Activated T-helper 2 cell treated with anti-CD3 and anti-CD28 coated beads, Interferon-gamma antibody, Interleukin-2, Interleukin-4, amounts not matched to agents 10 μg/mL and 5 μg/mL and 100 μg/mL, durations not matched to agents 14 hours and 24 hours and 36 hours (primary cell): Measurements from ENCODE around the gene SLC23A2. TPM values are rescaled to one million over a fixed set of nuclear protein-coding genes. Genes with fewer than 3 reads are reported as not detected.
A peak's percentile ranks its signal among the peaks of the same experiment; 100 is the strongest.
"Not testable (repeated sequence)": the region's sequence is repeated elsewhere in the genome, so short reads cannot be mapped to it uniquely, and the experiment has no call there.

Experiments
- DNase-seq: peaks from one replicate; pipeline ENCODE4 v3.0.0; 2021; ENCODE audit warnings: low spot score
- H3K27ac Mint-ChIP-seq: one replicate; pipeline ENCODE4 v1.8.0; 2021; ENCODE audit warnings: mixed read lengths
- H3K27me3 Mint-ChIP-seq: one replicate; pipeline ENCODE4 v1.8.0; 2021; ENCODE audit warnings: low read depth, mixed read lengths
- H3K36me3 Mint-ChIP-seq: one replicate; pipeline ENCODE4 v1.8.0; 2021; ENCODE audit warnings: low read depth, mixed read lengths
- H3K4me1 Mint-ChIP-seq: one replicate; pipeline ENCODE4 v1.8.0; 2021; ENCODE audit warnings: low read depth, mixed read lengths
- H3K4me3 Mint-ChIP-seq: one replicate; pipeline ENCODE4 v1.8.0; 2021; ENCODE audit warnings: low read depth, mild to moderate bottlenecking, moderate library complexity, mixed read lengths
- H3K9me3 Mint-ChIP-seq: one replicate; pipeline ENCODE4 v1.8.0; 2021; ENCODE audit warnings: mixed read lengths
- intact Hi-C: fragments of 100-400 bp; cut with micrococcal nuclease; formaldehyde crosslinking; loops from one replicate; pipeline ENCODE4 v1.15.1; 2023
- total RNA-seq: library from RNA; stranded (reverse); gene quantifications from 2 replicates; pipeline ENCODE4 v1.2.3, GENCODE V29; 2022

SLC23A2 gene
- total RNA-seq, 1 donor from 2014 or later, result 21.3 TPM

GRCh38 chr20:4936392-4936850 lies 64.9 kb downstream of the SLC23A2 start:
- intact Hi-C loops, result no loop called here
- Mint-ChIP-seq H3K27ac (no peak overlapping the region), H3K4me1 (no peaks in the 10 kb centered on the region), H3K27me3 (no peaks in the 10 kb centered on the region), H3K4me3 (no peak overlapping the region), H3K9me3 (no peaks in the 10 kb centered on the region), H3K36me3 (peaks cover 7% of the 10 kb centered on the region)
- no peak for DNase-seq

GRCh38 chr20:4932061-4932460 lies 69.2 kb downstream of the SLC23A2 start:
- Mint-ChIP-seq H3K27me3 (no peaks in the 10 kb centered on the region), H3K27ac (no peak overlapping the region), H3K4me1 (peaks cover 11% of the 10 kb centered on the region), H3K9me3 (no peaks in the 10 kb centered on the region), H3K4me3 (no peak overlapping the region), H3K36me3 (peaks cover 13% of the 10 kb centered on the region)
- no peak for DNase-seq
- intact Hi-C loops, result no loop called here

GRCh38 chr20:4929686-4930397 lies 71.5 kb downstream of the SLC23A2 start:
- peaks cover 14% of the 10 kb centered on the region for H3K4me1 Mint-ChIP-seq
- DNase-seq, result no peak
- H3K27ac Mint-ChIP-seq, result peak overlapping the region; percentile 9
- H3K9me3 Mint-ChIP-seq, result no peaks in the 10 kb centered on the region
- peaks cover 17% of the 10 kb centered on the region for H3K36me3 Mint-ChIP-seq
- no peaks in the 10 kb centered on the region for H3K27me3 Mint-ChIP-seq
- no peak overlapping the region for H3K4me3 Mint-ChIP-seq
- intact Hi-C loops, result no loop called here

- intact Hi-C loops, result no loop called here
- Mint-ChIP-seq H3K4me3 (no peak overlapping the region), H3K36me3 (peaks cover 17% of the 10 kb centered on the region), H3K27me3 (no peaks in the 10 kb centered on the region), H3K9me3 (no peaks in the 10 kb centered on the region), H3K4me1 (peaks cover 15% of the 10 kb centered on the region), H3K27ac (no peak overlapping the region)
- DNase-seq, result no peak
These were observed 74.7 kb downstream of the SLC23A2 start for GRCh38 chr20:4926531-4927156.

GRCh38 chr20:4925842-4926530 lies 75.3 kb downstream of the SLC23A2 start:
- Mint-ChIP-seq H3K4me1 (peaks cover 16% of the 10 kb centered on the region), H3K9me3 (no peaks in the 10 kb centered on the region), H3K4me3 (no peak overlapping the region), H3K36me3 (peaks cover 17% of the 10 kb centered on the region), H3K27ac (no peak overlapping the region), H3K27me3 (no peaks in the 10 kb centered on the region)
- intact Hi-C loops, result no loop called here
- no peak for DNase-seq

- intact Hi-C loops, result no loop called here
- Mint-ChIP-seq H3K27ac (no peak overlapping the region), H3K36me3 (peaks cover 10% of the 10 kb centered on the region), H3K4me3 (no peak overlapping the region), H3K4me1 (peaks cover 12% of the 10 kb centered on the region), H3K27me3 (no peaks in the 10 kb centered on the region), H3K9me3 (no peaks in the 10 kb centered on the region)
- DNase-seq, result no peak
These were observed 76.9 kb downstream of the SLC23A2 start for GRCh38 chr20:4924446-4924845.

- no peak overlapping the region for H3K27ac Mint-ChIP-seq
- intact Hi-C loops, result no loop called here
- H3K4me1 Mint-ChIP-seq, result peaks cover 10% of the 10 kb centered on the region
- no peaks in the 10 kb centered on the region for H3K27me3 Mint-ChIP-seq
- no peak overlapping the region for H3K4me3 Mint-ChIP-seq
- no peak for DNase-seq
- peaks cover 10% of the 10 kb centered on the region for H3K36me3 Mint-ChIP-seq
- no peaks in the 10 kb centered on the region for H3K9me3 Mint-ChIP-seq
These were observed 77.3 kb downstream of the SLC23A2 start for GRCh38 chr20:4924032-4924431.

- H3K9me3 Mint-ChIP-seq, result no peaks in the 10 kb centered on the region
- no peak overlapping the region for H3K4me3 Mint-ChIP-seq
- peaks cover 4% of the 10 kb centered on the region for H3K36me3 Mint-ChIP-seq
- H3K4me1 Mint-ChIP-seq, result peaks cover 5% of the 10 kb centered on the region
- no peak for DNase-seq
- intact Hi-C loops, result no loop called here
- H3K27ac Mint-ChIP-seq, result no peak overlapping the region
- no peaks in the 10 kb centered on the region for H3K27me3 Mint-ChIP-seq
These were observed 79.1 kb downstream of the SLC23A2 start for GRCh38 chr20:4922186-4922585.

GRCh38 chr20:4921271-4921670 lies 80.0 kb downstream of the SLC23A2 start:
- DNase-seq, H3K9me3 Mint-ChIP-seq, H3K36me3 Mint-ChIP-seq, H3K27me3 Mint-ChIP-seq, H3K27ac Mint-ChIP-seq, intact Hi-C loops, H3K4me3 Mint-ChIP-seq, H3K4me1 Mint-ChIP-seq: not testable (repeated sequence)

- H3K9me3 Mint-ChIP-seq, result no peaks in the 10 kb centered on the region
- H3K27me3 Mint-ChIP-seq, result no peaks in the 10 kb centered on the region
- H3K36me3 Mint-ChIP-seq, result peaks cover 1% of the 10 kb centered on the region
- H3K4me3 Mint-ChIP-seq, result no peak overlapping the region
- intact Hi-C loops, result no loop called here
- H3K4me1 Mint-ChIP-seq, result peaks cover 2% of the 10 kb centered on the region
- DNase-seq, result no peak
- H3K27ac Mint-ChIP-seq, result no peak overlapping the region
These were observed 80.7 kb downstream of the SLC23A2 start for GRCh38 chr20:4920655-4921054.

- peaks cover 2% of the 10 kb centered on the region for H3K4me1 Mint-ChIP-seq
- H3K27me3 Mint-ChIP-seq, result no peaks in the 10 kb centered on the region
- intact Hi-C loops, result no loop called here
- no peaks in the 10 kb centered on the region for H3K9me3 Mint-ChIP-seq
- no peaks in the 10 kb centered on the region for H3K36me3 Mint-ChIP-seq
- H3K27ac Mint-ChIP-seq, result no peak overlapping the region
- no peak overlapping the region for H3K4me3 Mint-ChIP-seq
- DNase-seq, result no peak
These were observed 81.2 kb downstream of the SLC23A2 start for GRCh38 chr20:4920131-4920530.

GRCh38 chr20:4919047-4919704 lies 82.1 kb downstream of the SLC23A2 start:
- Mint-ChIP-seq H3K9me3 (no peaks in the 10 kb centered on the region), H3K27me3 (no peaks in the 10 kb centered on the region), H3K4me1 (peaks cover 2% of the 10 kb centered on the region), H3K27ac (no peak overlapping the region), H3K4me3 (no peak overlapping the region), H3K36me3 (no peaks in the 10 kb centered on the region)
- DNase-seq, result no peak
- intact Hi-C loops, result no loop called here

GRCh38 chr20:4918473-4918872 lies 82.8 kb downstream of the SLC23A2 start:
- no peaks in the 10 kb centered on the region for H3K36me3 Mint-ChIP-seq
- H3K4me3 Mint-ChIP-seq, result no peak overlapping the region
- intact Hi-C loops, result no loop called here
- H3K9me3 Mint-ChIP-seq, result no peaks in the 10 kb centered on the region
- peaks cover 2% of the 10 kb centered on the region for H3K4me1 Mint-ChIP-seq
- H3K27ac Mint-ChIP-seq, result no peak overlapping the region
- H3K27me3 Mint-ChIP-seq, result no peaks in the 10 kb centered on the region
- DNase-seq, result no peak
